Neural progenitor cell (in vitro differentiated cells): ENCODE results near the gene SPTBN1. TPM values are rescaled to one million over a fixed set of nuclear protein-coding genes. Genes with fewer than 3 reads are reported as not detected.

Experiments used
- DNase-seq: peaks from one replicate; pipeline ENCODE4 v3.0.0-alpha.2; 2016; ENCODE audit warnings: low spot score
- H2AFZ ChIP-seq: fragments of 200-600 bp; sonication (generic); replicated peaks from 2 replicates; pipeline ENCODE4 v1.6.1; 2016; ENCODE audit warnings: antibody characterized with exemption
- H3F3A ChIP-seq: fragments of 200-600 bp; sonication (generic); 2 replicates; pipeline ENCODE4 v1.6.1; 2016; ENCODE audit warnings: antibody characterized with exemption, low read depth
- H3K27ac ChIP-seq: fragments of 200-600 bp; sonication (generic); 2 replicates; pipeline ENCODE4 v1.5.1; 2016; ENCODE audit warnings: mild to moderate bottlenecking
- H3K27me3 ChIP-seq: fragments of 200-600 bp; sonication (generic); 2 replicates; pipeline ENCODE4 v1.6.1; 2016; ENCODE audit warnings: mild to moderate bottlenecking, moderate library complexity
- H3K36me3 ChIP-seq: fragments of 200-600 bp; sonication (generic); 2 replicates; pipeline ENCODE4 v1.5.1; 2016
- H3K4me1 ChIP-seq: fragments of 200-600 bp; sonication (generic); 2 replicates; pipeline ENCODE4 v1.6.1; 2016; ENCODE audit warnings: mixed run types
- H3K4me2 ChIP-seq: fragments of 200-600 bp; sonication (generic); 2 replicates; pipeline ENCODE4 v1.6.1; 2016
- H3K4me3 ChIP-seq: fragments of 200-600 bp; sonication (generic); 2 replicates; pipeline ENCODE4 v1.5.1; 2016
- H3K79me2 ChIP-seq: fragments of 200-600 bp; sonication (generic); 2 replicates; pipeline ENCODE4 v1.6.1; 2016; ENCODE audit warnings: low read depth
- H3K9ac ChIP-seq: fragments of 200-600 bp; sonication (generic); 2 replicates; pipeline ENCODE4 v1.6.1; 2016
- H3K9me3 ChIP-seq: fragments of 200-600 bp; sonication (generic); 2 replicates; pipeline ENCODE4 v1.5.1; 2016; ENCODE audit warnings: low read depth
- H4K20me1 ChIP-seq: fragments of 200-600 bp; sonication (generic); 2 replicates; pipeline ENCODE4 v1.6.1; 2016; ENCODE audit warnings: low read depth
- H3K27ac Mint-ChIP-seq: 3 replicates; pipeline ENCODE4 v1.8.0; 2021; ENCODE audit warnings: mixed read lengths
- H3K27me3 Mint-ChIP-seq: 2 replicates; pipeline ENCODE4 v1.8.0; 2022; ENCODE audit warnings: low read depth, mild to moderate bottlenecking, inconsistent platforms, moderate library complexity, mixed read lengths; ENCODE audit not compliant: insufficient read depth
- H3K36me3 Mint-ChIP-seq: 3 replicates; pipeline ENCODE4 v1.8.0; 2021; ENCODE audit warnings: mixed read lengths
- H3K4me1 Mint-ChIP-seq: 3 replicates; pipeline ENCODE4 v1.8.0; 2021; ENCODE audit warnings: mixed read lengths
- H3K4me3 Mint-ChIP-seq: 3 replicates; pipeline ENCODE4 v1.8.0; 2021; ENCODE audit warnings: mild to moderate bottlenecking, moderate library complexity, mixed read lengths
- H3K9me3 Mint-ChIP-seq: 3 replicates; pipeline ENCODE4 v1.8.0; 2020; ENCODE audit warnings: mixed read lengths
- EZH2 ChIP-seq: fragments of 200-600 bp; sonication (generic); IDR thresholded peaks from 2 replicates; pipeline ENCODE4 v1.6.1; 2017; ENCODE audit warnings: antibody characterized with exemption, mild to moderate bottlenecking, moderate library complexity
- EZH2phosphoT487 ChIP-seq: fragments of 200-600 bp; sonication (generic); IDR thresholded peaks from 2 replicates; pipeline ENCODE4 v1.6.1; 2017; ENCODE audit warnings: antibody characterized with exemption
- total RNA-seq: library from RNA; depleted of rRNA; stranded (reverse); fragments of >200 nt; gene quantifications from 2 replicates; pipeline ENCODE4 v1.2.3, GENCODE V29; 2015; ENCODE audit warnings: low replicate concordance
- TF ChIP-seq, protein P1 (sequence below): fragments of 200-600 bp; sonication (generic); IDR thresholded peaks from 2 replicates; pipeline ENCODE4 v1.5.1; 2017; ENCODE audit warnings: antibody characterized with exemption, mild to moderate bottlenecking

The SPTBN1 gene
- total RNA-seq, 1 donor from 2014 or later = 94.2 TPM

GRCh38 chr2:54539683-54540082, 83.6 kb downstream of the SPTBN1 start:
- Histone ChIP-seq H3K9me3 (no peaks in the 10 kb centered on the region), H3F3A (no peaks in the 10 kb centered on the region), H3K4me1 (no peaks in the 10 kb centered on the region), H2AFZ (no peak overlapping the region), H3K79me2 (no peaks in the 10 kb centered on the region), H3K36me3 (no peaks in the 10 kb centered on the region), H4K20me1 (no peaks in the 10 kb centered on the region), H3K9ac (no peak overlapping the region), H3K4me3 (no peak overlapping the region), H3K27me3 (no peaks in the 10 kb centered on the region), H3K27ac (no peak overlapping the region), H3K4me2 (no peak overlapping the region)
- TF ChIP-seq EZH2phosphoT487 (no peak), EZH2 (no peak)
- TF ChIP-seq, protein P1, sequence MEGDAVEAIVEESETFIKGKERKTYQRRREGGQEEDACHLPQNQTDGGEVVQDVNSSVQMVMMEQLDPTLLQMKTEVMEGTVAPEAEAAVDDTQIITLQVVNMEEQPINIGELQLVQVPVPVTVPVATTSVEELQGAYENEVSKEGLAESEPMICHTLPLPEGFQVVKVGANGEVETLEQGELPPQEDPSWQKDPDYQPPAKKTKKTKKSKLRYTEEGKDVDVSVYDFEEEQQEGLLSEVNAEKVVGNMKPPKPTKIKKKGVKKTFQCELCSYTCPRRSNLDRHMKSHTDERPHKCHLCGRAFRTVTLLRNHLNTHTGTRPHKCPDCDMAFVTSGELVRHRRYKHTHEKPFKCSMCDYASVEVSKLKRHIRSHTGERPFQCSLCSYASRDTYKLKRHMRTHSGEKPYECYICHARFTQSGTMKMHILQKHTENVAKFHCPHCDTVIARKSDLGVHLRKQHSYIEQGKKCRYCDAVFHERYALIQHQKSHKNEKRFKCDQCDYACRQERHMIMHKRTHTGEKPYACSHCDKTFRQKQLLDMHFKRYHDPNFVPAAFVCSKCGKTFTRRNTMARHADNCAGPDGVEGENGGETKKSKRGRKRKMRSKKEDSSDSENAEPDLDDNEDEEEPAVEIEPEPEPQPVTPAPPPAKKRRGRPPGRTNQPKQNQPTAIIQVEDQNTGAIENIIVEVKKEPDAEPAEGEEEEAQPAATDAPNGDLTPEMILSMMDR = no peak
- peaks cover 1% of the 10 kb centered on the region for H3K36me3 Mint-ChIP-seq
- DNase-seq = no peak
- H3K9me3 Mint-ChIP-seq = no peaks in the 10 kb centered on the region
- no peak overlapping the region for H3K27ac Mint-ChIP-seq
- H3K4me3 Mint-ChIP-seq = no peak overlapping the region
- peaks cover 7% of the 10 kb centered on the region for H3K4me1 Mint-ChIP-seq
- H3K27me3 Mint-ChIP-seq = no peaks in the 10 kb centered on the region

GRCh38 chr2:54540194-54540593, 84.1 kb downstream of the SPTBN1 start:
- no peak for DNase-seq
- H3K36me3 ChIP-seq = no peaks in the 10 kb centered on the region
- peaks cover 4% of the 10 kb centered on the region for H3K4me1 Mint-ChIP-seq
- no peak overlapping the region for H3K4me3 Mint-ChIP-seq
- TF ChIP-seq EZH2phosphoT487 (no peak), EZH2 (no peak)
- TF ChIP-seq, protein P1 = no peak
- no peaks in the 10 kb centered on the region for H3F3A ChIP-seq
- H3K79me2 ChIP-seq = no peaks in the 10 kb centered on the region
- H3K27ac ChIP-seq = no peak overlapping the region
- H3K4me3 ChIP-seq = no peak overlapping the region
- peaks cover 1% of the 10 kb centered on the region for H3K36me3 Mint-ChIP-seq
- no peaks in the 10 kb centered on the region for H3K9me3 ChIP-seq
- no peaks in the 10 kb centered on the region for H3K27me3 ChIP-seq
- no peaks in the 10 kb centered on the region for H3K4me1 ChIP-seq
- no peaks in the 10 kb centered on the region for H4K20me1 ChIP-seq
- H3K9ac ChIP-seq = no peak overlapping the region
- no peak overlapping the region for H2AFZ ChIP-seq
- H3K27ac Mint-ChIP-seq = no peak overlapping the region
- no peaks in the 10 kb centered on the region for H3K9me3 Mint-ChIP-seq
- H3K27me3 Mint-ChIP-seq = no peaks in the 10 kb centered on the region
- no peak overlapping the region for H3K4me2 ChIP-seq

GRCh38 chr2:54541995-54542394, 85.9 kb downstream of the SPTBN1 start:
- H3K9ac ChIP-seq = no peak overlapping the region
- no peak overlapping the region for H2AFZ ChIP-seq
- no peaks in the 10 kb centered on the region for H3K27me3 ChIP-seq
- H3K4me2 ChIP-seq = no peak overlapping the region
- no peaks in the 10 kb centered on the region for H3K9me3 Mint-ChIP-seq
- H3K9me3 ChIP-seq = no peaks in the 10 kb centered on the region
- no peaks in the 10 kb centered on the region for H3K4me1 ChIP-seq
- no peak for DNase-seq
- TF ChIP-seq, protein P1 = no peak
- TF ChIP-seq EZH2 (no peak), EZH2phosphoT487 (no peak)
- no peak overlapping the region for H3K4me3 Mint-ChIP-seq
- H3K27ac Mint-ChIP-seq = no peak overlapping the region
- no peaks in the 10 kb centered on the region for H4K20me1 ChIP-seq
- no peaks in the 10 kb centered on the region for H3K36me3 Mint-ChIP-seq
- H3K79me2 ChIP-seq = no peaks in the 10 kb centered on the region
- no peaks in the 10 kb centered on the region for H3F3A ChIP-seq
- H3K4me1 Mint-ChIP-seq = peaks cover 4% of the 10 kb centered on the region
- H3K36me3 ChIP-seq = no peaks in the 10 kb centered on the region
- H3K27ac ChIP-seq = no peak overlapping the region
- H3K4me3 ChIP-seq = no peak overlapping the region
- no peaks in the 10 kb centered on the region for H3K27me3 Mint-ChIP-seq
